Karpas-422 (cell line): ENCODE measurements around the gene GPLD1. TPM values are rescaled to one million over a fixed set of nuclear protein-coding genes. Genes with fewer than 3 reads are reported as not detected.
A peak's percentile ranks its signal among the peaks of the same experiment; 100 is the strongest.

Source experiments
- DNase-seq: peaks from one replicate; pipeline ENCODE4 v3.0.0-alpha.2; 2015
- H2AFZ ChIP-seq: fragments of 200-600 bp; sonication (generic); 2 replicates; pipeline ENCODE4 v1.6.1; 2014; ENCODE audit warnings: antibody characterized with exemption, low read length, mixed read lengths
- H3K27ac ChIP-seq: fragments of 200-600 bp; sonication (generic); 2 replicates; pipeline ENCODE4 v1.5.1; 2014; ENCODE audit warnings: mild to moderate bottlenecking, low read length, moderate library complexity
- H3K27me3 ChIP-seq: fragments of 200-600 bp; sonication (generic); 2 replicates; pipeline ENCODE4 v1.6.1; 2014; ENCODE audit warnings: low read length, mixed read lengths
- H3K36me3 ChIP-seq: fragments of 200-600 bp; sonication (generic); 2 replicates; pipeline ENCODE4 v1.6.1; 2014; ENCODE audit warnings: low read length, mixed read lengths; ENCODE audit not compliant: insufficient read depth
- H3K4me1 ChIP-seq: fragments of 200-600 bp; sonication (generic); 2 replicates; pipeline ENCODE4 v1.6.1; 2014; ENCODE audit warnings: mild to moderate bottlenecking, low read length, mixed read lengths
- H3K4me2 ChIP-seq: fragments of 200-600 bp; sonication (generic); 2 replicates; pipeline ENCODE4 v1.6.1; 2014; ENCODE audit warnings: low read length, low read depth, mild to moderate bottlenecking; ENCODE audit not compliant: poor library complexity, severe bottlenecking
- H3K4me3 ChIP-seq: fragments of 200-600 bp; sonication (generic); 2 replicates; pipeline ENCODE4 v1.5.1; 2014; ENCODE audit warnings: mild to moderate bottlenecking, antibody characterized with exemption, low read length, mixed read lengths
- H3K79me2 ChIP-seq: fragments of 200-600 bp; sonication (generic); 2 replicates; pipeline ENCODE4 v1.6.1; 2014; ENCODE audit warnings: mild to moderate bottlenecking, low read length, mixed read lengths
- H3K9ac ChIP-seq: fragments of 200-600 bp; sonication (generic); 2 replicates; pipeline ENCODE4 v1.6.0; 2014; ENCODE audit warnings: low read length
- H3K9me2 ChIP-seq: fragments of 200-600 bp; sonication (generic), shearing (Covaris generic); replicated peaks from 2 replicates; pipeline ENCODE4 v1.6.0; 2014; ENCODE audit warnings: mild to moderate bottlenecking, low read length, moderate library complexity; ENCODE audit not compliant: insufficient read depth
- H3K9me3 ChIP-seq: fragments of 300-700, 200-600 bp; sonication (generic); 2 replicates; pipeline ENCODE4 v1.6.1; 2014; ENCODE audit warnings: low read length, mixed read lengths
- H4K20me1 ChIP-seq: fragments of 200-600 bp; sonication (generic); 2 replicates; pipeline ENCODE4 v1.6.1; 2014; ENCODE audit warnings: mild to moderate bottlenecking, antibody characterized with exemption, low read length, low read depth; ENCODE audit not compliant: insufficient read depth
- total RNA-seq: library from RNA; depleted of rRNA; stranded (reverse); fragments of >200 nt; shearing (Covaris generic); gene quantifications from 2 replicates; pipeline ENCODE4 v1.2.3, GENCODE V29; 2014; ENCODE audit warnings: low replicate concordance; rRNA removed

The GPLD1 gene
- total RNA-seq: 8.5 and 9.0 TPM in 2 replicates

GRCh38 chr6:24489470-24489869 is at the start of gene GPLD1:
TSS of gene GPLD1 (minus strand) at chr6:24489578. CDS start at chr6:24489511, 67 bp downstream.
- no peaks in the 10 kb centered on the region for H4K20me1 ChIP-seq

DNA sequence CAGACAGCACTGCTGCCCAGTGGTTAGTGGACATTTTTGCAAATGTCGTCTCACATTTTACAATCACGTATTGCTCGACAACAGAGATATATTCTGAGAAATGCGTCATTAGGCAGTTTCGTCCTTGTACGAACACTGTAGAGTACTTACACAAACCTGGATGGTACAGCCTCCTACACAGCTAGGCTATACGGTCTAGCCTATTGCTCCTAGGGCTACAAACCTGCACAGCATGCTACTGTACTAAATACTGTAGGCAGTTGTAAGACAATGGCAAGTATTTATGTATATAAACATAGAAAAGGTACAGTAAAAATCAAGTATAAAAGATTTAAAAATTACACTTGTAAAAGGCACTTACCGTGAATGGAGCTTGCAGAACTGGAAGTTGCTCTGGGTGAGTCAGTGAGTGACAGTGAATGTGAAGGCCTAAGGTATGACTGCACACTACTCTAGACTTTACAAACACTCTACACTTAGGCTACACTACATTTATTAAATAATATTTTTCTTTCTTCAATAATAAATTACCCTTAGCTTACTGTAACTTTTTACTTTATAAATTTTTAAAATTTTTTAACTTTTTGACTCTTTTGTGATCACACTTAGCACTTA is 48.5 kb upstream of the GPLD1 start:
- no peak overlapping the region for H3K4me3 ChIP-seq
- H3K79me2 ChIP-seq: no peaks in the 10 kb centered on the region
- no peaks in the 10 kb centered on the region for H3K9me2 ChIP-seq
- H3K27me3 ChIP-seq: no peaks in the 10 kb centered on the region
- no peaks in the 10 kb centered on the region for H3K4me1 ChIP-seq
- H3K4me2 ChIP-seq: no peak overlapping the region
- H3K9ac ChIP-seq: no peak overlapping the region
- H2AFZ ChIP-seq: no peak overlapping the region
- H3K36me3 ChIP-seq: no peaks in the 10 kb centered on the region
- no peaks in the 10 kb centered on the region for H4K20me1 ChIP-seq
- H3K9me3 ChIP-seq: no peaks in the 10 kb centered on the region
- no peak for DNase-seq
- no peak overlapping the region for H3K27ac ChIP-seq

More at GRCh38 chr6:24489470-24489869, at the start of gene GPLD1:
- Histone ChIP-seq H3K79me2 (peaks cover 17% of the 10 kb centered on the region), H3K4me1 (peaks cover 18% of the 10 kb centered on the region), H3K9me3 (no peaks in the 10 kb centered on the region), H2AFZ (no peak within 1 kb of the TSS), H3K36me3 (no peaks in the 10 kb centered on the region), H3K4me2 (no peak within 1 kb of the TSS), H3K27ac (no peak within 1 kb of the TSS), H3K27me3 (no peaks in the 10 kb centered on the region), H3K9me2 (no peaks in the 10 kb centered on the region), H3K4me3 (no peak within 1 kb of the TSS), H3K9ac (no peak within 1 kb of the TSS)
- DNase-seq: no peak

DNA sequence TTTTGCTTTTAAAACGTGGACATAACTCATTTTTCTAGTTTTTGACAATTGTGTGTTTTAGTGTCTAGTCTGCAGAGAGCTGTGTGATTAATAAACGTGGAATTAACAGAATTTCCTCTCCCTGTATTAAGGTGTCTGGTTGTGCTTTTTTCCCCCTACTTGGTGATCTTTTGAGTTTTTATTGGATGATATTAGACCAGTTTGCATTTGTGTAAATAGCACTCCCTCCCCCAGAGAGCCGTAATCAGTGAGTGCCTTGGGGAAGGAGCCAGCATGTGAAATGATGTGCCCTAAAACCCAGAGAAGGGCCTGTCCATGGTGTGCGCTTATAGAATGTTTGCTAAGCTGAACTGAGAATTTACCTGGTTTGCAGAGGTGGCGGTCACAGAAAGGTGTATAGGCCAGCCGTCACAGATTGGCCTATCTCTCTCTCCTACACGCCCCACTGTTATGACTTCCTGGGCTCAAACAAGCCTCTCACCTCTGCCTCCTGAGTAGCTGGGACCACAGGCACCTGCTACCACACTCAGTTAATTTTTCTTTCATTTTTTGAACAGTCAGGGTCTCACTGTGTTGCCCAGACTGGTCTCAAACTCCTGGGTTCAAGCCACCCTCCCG is 47.8 kb upstream of the GPLD1 start:
- no peak overlapping the region for H2AFZ ChIP-seq

GRCh38 chr6:24536466-24536865 is 47.1 kb upstream of the GPLD1 start:
- Histone ChIP-seq H3K36me3 (no peaks in the 10 kb centered on the region), H3K27me3 (no peaks in the 10 kb centered on the region), H3K4me2 (no peak overlapping the region), H3K4me3 (no peak overlapping the region), H3K79me2 (no peaks in the 10 kb centered on the region), H4K20me1 (no peaks in the 10 kb centered on the region), H3K4me1 (no peaks in the 10 kb centered on the region), H2AFZ (no peak overlapping the region), H3K9me2 (no peaks in the 10 kb centered on the region), H3K9me3 (no peaks in the 10 kb centered on the region), H3K9ac (no peak overlapping the region), H3K27ac (no peak overlapping the region)
- DNase-seq: no peak

More for the DNA sequence above, 47.8 kb upstream of the GPLD1 start:
- Histone ChIP-seq H3K9me2 (no peaks in the 10 kb centered on the region), H3K9ac (no peak overlapping the region), H3K4me1 (no peaks in the 10 kb centered on the region), H4K20me1 (no peaks in the 10 kb centered on the region), H3K9me3 (no peaks in the 10 kb centered on the region), H3K36me3 (no peaks in the 10 kb centered on the region), H3K4me3 (no peak overlapping the region), H3K4me2 (no peak overlapping the region), H3K79me2 (no peaks in the 10 kb centered on the region), H3K27ac (no peak overlapping the region), H3K27me3 (no peaks in the 10 kb centered on the region)
- no peak for DNase-seq

- H4K20me1 ChIP-seq: no peaks in the 10 kb centered on the region
- H3K9ac ChIP-seq: no peak overlapping the region
- no peak overlapping the region for H3K27ac ChIP-seq
- no peaks in the 10 kb centered on the region for H3K27me3 ChIP-seq
- no peaks in the 10 kb centered on the region for H3K4me1 ChIP-seq
- DNase-seq: no peak
- no peak overlapping the region for H3K4me3 ChIP-seq
- H3K9me3 ChIP-seq: no peaks in the 10 kb centered on the region
- no peak overlapping the region for H3K4me2 ChIP-seq
- H3K79me2 ChIP-seq: no peaks in the 10 kb centered on the region
- no peak overlapping the region for H2AFZ ChIP-seq
- no peaks in the 10 kb centered on the region for H3K9me2 ChIP-seq
- H3K36me3 ChIP-seq: no peaks in the 10 kb centered on the region
Observed at GRCh38 chr6:24535210-24535609, 45.8 kb upstream of the GPLD1 start.

GRCh38 chr6:24534329-24534728 is 45.0 kb upstream of the GPLD1 start:
- Histone ChIP-seq H3K9me3 (no peaks in the 10 kb centered on the region), H3K4me3 (no peak overlapping the region), H3K4me1 (no peaks in the 10 kb centered on the region), H3K27ac (no peak overlapping the region), H3K79me2 (no peaks in the 10 kb centered on the region), H3K4me2 (no peak overlapping the region), H3K9ac (no peak overlapping the region), H2AFZ (no peak overlapping the region), H3K36me3 (no peaks in the 10 kb centered on the region), H3K9me2 (no peaks in the 10 kb centered on the region), H4K20me1 (no peaks in the 10 kb centered on the region), H3K27me3 (no peaks in the 10 kb centered on the region)
- no peak for DNase-seq

DNA sequence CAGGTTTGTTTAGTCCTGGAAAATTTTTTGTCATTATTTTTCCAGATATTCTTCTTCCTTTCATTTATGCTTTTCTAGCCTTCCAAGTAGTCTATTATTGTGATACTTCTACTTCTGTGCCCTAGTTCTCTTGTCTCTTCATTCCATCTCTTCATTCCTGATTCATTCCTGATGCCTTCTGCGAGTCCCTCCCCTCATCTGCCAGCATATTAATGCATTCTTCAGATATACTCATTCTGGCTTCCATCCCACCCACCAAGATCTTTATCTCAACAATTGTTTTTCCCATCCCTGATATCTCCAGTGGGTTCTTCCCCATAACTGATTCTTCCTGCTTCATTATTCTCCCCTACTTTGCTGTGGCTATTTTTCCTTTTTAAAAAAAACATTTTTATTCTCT is 40.6 kb upstream of the GPLD1 start:
- Histone ChIP-seq H3K9ac (no peak overlapping the region), H3K36me3 (no peaks in the 10 kb centered on the region), H3K9me3 (no peaks in the 10 kb centered on the region), H3K4me1 (peaks cover 16% of the 10 kb centered on the region), H3K27ac (no peak overlapping the region), H4K20me1 (no peaks in the 10 kb centered on the region), H3K79me2 (no peaks in the 10 kb centered on the region), H3K27me3 (no peaks in the 10 kb centered on the region), H3K4me3 (no peak overlapping the region), H2AFZ (no peak overlapping the region), H3K4me2 (no peak overlapping the region), H3K9me2 (no peaks in the 10 kb centered on the region)
- DNase-seq: no peak

DNA sequence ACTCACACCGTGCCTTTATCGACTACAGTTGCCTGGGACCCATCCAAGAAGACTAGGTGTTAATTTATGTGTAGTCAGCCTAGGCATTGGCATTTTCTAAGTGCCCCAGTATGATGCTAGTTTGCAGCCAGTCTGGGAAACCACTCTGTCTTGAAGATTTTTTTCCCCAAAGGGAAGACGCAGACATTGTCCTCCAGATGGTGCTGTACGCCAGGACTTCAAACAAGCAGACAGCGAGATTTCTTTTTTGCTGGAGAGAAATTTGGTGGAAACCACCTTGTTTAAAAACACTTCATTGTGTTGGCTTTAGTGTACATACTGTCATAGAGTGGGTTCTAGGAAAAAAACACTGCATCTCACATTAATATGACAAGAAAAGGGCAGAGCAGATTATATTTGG is 35.4 kb upstream of the GPLD1 start:
- no peaks in the 10 kb centered on the region for H3K27me3 ChIP-seq
- DNase-seq: peak; percentile 77
- no peak overlapping the region for H3K9ac ChIP-seq
- no peaks in the 10 kb centered on the region for H3K9me3 ChIP-seq
- H3K79me2 ChIP-seq: no peaks in the 10 kb centered on the region
- no peaks in the 10 kb centered on the region for H3K9me2 ChIP-seq
- H3K27ac ChIP-seq: 0 out of 2 replicates have a peak overlapping the region, but pooled peaks have one; percentile 17
- no peaks in the 10 kb centered on the region for H3K36me3 ChIP-seq
- no peaks in the 10 kb centered on the region for H4K20me1 ChIP-seq
- H3K4me1 ChIP-seq: peaks cover 51% of the 10 kb centered on the region
- no peak overlapping the region for H2AFZ ChIP-seq
- H3K4me2 ChIP-seq: peak overlapping the region; percentile 14
- no peak overlapping the region for H3K4me3 ChIP-seq
